Testis (tissue), 2 donors: ENCODE results near the gene GJD4.

Experiments used
- POLR2A ChIP-seq: fragments of 450-650 bp; IDR thresholded peaks from one replicate; pipeline ENCODE4 v1.6.1; 2017; ENCODE audit warnings: antibody characterized with exemption, mild to moderate bottlenecking, moderate library complexity
- TF ChIP-seq, protein P1 (sequence below), 3 experiments: fragments of 450-650 bp in 2 of 3; fragments of 200-600 bp in 1 of 3; sonication (generic) in 1 of 3; IDR thresholded peaks; one replicate each; pipeline ENCODE4 v1.5.1; 2016 to 2019; ENCODE audit warnings: antibody characterized with exemption in 3 of 3, mild to moderate bottlenecking in 2 of 3, moderate library complexity in 1 of 3

DNA sequence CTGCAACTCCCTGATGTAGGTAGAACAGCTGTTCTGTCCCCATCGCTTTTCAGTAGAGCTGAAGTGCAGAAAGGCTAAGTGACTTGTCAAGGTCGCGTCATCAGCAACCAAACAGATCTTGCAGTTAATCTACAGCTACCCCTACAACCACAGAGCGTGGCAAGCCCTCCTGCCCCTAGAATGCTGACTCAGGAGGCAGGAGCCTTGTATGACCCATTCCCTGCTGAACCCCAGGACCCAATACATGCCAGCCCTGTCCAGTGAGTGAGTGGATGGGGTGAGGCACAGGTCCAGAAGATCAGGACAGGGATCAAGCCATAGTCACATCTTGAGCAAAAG lies 26.6 kb upstream of the GJD4 start:
- TF ChIP-seq, protein P1, sequence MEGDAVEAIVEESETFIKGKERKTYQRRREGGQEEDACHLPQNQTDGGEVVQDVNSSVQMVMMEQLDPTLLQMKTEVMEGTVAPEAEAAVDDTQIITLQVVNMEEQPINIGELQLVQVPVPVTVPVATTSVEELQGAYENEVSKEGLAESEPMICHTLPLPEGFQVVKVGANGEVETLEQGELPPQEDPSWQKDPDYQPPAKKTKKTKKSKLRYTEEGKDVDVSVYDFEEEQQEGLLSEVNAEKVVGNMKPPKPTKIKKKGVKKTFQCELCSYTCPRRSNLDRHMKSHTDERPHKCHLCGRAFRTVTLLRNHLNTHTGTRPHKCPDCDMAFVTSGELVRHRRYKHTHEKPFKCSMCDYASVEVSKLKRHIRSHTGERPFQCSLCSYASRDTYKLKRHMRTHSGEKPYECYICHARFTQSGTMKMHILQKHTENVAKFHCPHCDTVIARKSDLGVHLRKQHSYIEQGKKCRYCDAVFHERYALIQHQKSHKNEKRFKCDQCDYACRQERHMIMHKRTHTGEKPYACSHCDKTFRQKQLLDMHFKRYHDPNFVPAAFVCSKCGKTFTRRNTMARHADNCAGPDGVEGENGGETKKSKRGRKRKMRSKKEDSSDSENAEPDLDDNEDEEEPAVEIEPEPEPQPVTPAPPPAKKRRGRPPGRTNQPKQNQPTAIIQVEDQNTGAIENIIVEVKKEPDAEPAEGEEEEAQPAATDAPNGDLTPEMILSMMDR (IDR thresholded peaks at IDR 0.05): no peak
- no peak for TF ChIP-seq POLR2A
